GM12873 (cell line): Measurements from ENCODE around the gene DAPK2.

ENCODE experiments used
- TF ChIP-seq, protein P1 (sequence below): IDR thresholded peaks from 2 replicates; pipeline ENCODE4 v1.5.1; 2012; ENCODE audit warnings: low read depth, mild to moderate bottlenecking, moderate library complexity, low read length, control low read depth; ENCODE audit not compliant: insufficient read depth; ENCODE audit errors: missing control alignments

DAPK2 gene

DNA sequence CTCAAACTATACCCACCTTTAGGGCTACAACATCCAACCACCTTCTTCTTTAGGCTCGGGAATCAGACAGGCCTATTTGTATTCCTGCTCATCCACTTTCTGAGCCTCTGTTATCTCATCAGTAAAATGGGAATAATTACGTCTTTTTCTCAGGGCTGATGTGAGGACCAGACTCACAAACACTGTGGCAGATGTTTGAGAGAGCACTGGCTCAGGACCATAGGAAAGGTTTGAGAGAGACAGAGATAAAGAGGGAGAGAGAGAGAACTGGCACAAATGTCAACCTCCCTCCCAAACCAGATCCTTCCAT is 4.8 kb upstream of the DAPK2 start:
- TF ChIP-seq, protein P1, sequence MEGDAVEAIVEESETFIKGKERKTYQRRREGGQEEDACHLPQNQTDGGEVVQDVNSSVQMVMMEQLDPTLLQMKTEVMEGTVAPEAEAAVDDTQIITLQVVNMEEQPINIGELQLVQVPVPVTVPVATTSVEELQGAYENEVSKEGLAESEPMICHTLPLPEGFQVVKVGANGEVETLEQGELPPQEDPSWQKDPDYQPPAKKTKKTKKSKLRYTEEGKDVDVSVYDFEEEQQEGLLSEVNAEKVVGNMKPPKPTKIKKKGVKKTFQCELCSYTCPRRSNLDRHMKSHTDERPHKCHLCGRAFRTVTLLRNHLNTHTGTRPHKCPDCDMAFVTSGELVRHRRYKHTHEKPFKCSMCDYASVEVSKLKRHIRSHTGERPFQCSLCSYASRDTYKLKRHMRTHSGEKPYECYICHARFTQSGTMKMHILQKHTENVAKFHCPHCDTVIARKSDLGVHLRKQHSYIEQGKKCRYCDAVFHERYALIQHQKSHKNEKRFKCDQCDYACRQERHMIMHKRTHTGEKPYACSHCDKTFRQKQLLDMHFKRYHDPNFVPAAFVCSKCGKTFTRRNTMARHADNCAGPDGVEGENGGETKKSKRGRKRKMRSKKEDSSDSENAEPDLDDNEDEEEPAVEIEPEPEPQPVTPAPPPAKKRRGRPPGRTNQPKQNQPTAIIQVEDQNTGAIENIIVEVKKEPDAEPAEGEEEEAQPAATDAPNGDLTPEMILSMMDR: no peak

DNA sequence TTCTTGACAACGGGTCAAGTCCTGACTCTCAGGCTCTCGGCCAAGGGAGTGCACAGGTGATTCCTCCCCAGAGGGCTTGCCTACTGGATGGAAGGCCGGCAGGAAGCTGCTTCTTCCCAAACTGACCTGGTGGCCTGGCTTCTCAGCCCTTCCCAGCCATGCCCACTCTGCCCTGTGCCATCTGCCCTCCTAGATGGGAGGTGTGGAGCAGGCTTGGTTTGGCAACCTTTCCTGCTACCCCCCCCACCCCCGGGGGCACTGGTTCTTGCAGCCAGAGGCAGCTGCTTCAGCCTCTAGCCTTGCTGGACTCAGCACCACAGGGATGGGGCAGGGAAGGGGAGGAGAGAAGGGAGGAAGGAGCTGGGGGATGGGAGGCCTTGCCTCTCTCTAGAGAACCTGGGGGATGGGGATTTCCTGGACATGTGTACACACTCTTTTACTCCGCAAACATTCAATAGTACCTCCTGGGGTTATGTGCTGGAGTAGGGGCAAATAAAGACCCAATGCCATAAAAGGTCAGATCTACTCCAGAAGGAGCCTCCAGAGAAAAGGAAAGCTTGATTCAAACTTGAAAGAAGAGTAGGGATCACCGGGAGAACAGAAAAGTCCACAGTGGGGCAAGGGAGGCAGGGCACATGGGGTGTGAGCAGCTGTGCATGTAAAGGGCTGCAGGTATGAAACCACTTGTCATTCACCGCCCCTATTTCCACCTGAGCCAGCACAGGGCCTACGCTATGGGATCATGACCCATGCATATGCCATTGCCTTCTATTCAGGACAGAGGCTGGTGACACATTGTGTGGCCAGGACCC is 4.2 kb upstream of the DAPK2 start:
- TF ChIP-seq, protein P1: no peak

DNA sequence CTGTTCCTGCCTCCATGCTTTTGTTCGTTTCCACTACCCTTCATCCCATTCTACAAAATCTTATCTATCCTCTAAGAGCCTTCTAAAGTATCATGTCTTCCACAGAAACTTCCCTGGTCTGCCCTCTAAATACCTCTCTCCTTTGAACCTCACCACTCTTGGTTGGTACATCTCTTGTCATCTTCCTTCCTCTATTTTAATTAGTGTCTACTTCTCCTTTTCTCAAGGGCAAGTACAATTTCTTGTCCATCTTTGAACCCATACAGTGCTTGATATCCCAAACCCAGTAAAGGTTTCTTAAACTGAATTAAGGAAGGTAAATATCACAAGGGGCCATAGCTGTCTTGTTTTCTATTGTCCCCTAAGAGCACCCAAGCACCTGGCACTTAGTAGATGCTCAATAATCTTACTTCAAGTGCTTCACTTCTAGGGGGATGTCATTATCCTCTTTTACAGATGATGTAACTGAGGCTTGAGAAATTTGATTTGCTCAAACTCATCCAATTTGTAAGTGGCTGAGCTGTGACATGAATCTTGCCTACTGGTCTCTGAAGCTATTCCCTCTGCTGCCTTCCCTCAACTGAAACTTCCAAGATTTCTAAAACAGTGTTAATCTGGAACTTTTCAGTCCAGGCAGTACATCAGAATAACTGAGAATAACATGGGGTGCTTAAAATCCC is 2.6 kb upstream of the DAPK2 start:
- TF ChIP-seq, protein P1: no peak

DNA sequence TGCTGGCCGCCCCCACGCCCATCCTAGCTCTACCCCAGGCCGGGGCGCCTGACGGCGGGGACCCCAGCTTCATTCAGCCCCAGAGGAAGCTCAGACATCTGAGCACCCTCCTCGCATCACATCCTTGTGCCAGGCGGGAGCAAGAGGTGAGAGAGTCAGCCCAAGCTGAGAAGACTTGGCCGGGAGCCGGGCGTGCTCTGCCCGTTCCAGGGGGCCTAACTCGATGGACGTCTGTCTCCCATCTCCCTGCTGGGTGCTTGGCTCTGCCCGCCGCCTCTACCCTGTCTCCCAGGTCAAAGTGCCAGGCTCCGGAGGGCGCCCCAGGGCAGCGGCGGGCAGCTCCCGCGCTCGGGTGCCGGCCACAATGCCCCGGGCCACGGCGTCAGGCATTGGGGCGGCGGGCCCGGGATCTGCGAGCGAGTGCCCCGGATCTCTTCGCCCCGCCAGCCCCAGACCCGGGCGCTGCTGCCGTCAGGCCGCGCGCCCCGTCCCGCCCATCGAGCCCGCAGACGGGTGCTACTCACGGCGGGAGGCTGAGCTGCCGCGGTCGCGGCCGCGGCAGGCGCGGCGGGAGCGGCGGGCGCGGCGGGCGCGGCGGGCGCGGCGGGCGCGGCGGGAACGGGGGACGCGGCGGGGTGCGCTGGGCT is 388 bp downstream of the DAPK2 start:
- TF ChIP-seq, protein P1: no peak

DNA sequence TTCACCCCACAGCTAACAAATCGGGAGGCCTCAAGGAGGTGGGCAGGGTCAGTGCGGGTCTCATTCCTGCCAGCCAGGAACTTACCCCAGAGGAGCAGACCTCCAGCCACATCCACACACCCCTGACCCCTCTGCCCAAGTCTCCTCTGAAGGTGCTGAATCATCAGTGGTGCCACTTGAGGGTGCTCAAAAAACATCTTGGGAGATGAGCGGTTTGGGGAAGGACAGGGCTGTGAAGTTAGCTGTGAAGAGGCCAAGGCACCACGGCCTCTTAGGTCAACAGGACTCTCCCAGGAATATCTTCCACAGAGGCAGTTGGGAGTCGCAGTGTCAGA is 1.2 kb downstream of the DAPK2 start:
- TF ChIP-seq, protein P1: no peak

DNA sequence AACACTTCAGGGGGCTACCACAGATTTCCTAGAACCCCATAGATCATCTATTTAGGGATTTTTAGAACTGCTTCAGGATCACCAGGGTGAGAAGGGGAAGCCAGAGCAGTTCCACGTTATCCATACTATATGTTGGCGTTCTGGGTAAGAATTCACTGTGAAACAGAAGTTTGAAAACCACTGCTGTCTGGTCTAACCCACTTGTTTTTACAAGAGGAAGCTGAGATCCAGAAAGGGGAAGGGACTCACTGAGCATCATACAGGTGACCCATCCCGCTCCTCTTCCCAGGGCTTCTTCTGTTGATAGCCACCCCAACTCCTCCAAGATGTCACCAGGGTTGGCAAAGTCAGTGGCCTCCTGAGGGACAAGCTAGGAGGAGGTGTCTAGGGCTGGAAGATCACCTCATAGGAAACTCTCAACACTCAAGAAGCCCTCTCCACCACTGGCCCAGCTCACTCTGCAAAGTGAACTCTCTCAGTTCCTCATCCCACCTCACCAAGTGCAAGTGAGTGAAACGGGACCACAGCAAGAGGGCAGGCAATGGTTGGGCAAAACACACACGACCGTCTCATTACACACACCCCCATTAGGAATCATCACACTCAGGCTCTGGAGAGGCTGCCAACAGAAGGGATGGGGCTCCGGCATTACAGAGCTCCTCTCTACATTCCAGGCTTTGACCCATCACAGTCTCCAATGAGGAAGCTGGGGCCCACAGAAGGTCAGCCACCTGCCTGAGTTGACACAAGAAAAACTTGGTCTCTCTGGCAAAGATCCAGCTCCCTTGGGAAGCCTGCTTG is 1.8 kb downstream of the DAPK2 start:
- TF ChIP-seq, protein P1: peak; percentile 27
